ENCODE results near the gene CADM3.

The CADM3 gene

DNA sequence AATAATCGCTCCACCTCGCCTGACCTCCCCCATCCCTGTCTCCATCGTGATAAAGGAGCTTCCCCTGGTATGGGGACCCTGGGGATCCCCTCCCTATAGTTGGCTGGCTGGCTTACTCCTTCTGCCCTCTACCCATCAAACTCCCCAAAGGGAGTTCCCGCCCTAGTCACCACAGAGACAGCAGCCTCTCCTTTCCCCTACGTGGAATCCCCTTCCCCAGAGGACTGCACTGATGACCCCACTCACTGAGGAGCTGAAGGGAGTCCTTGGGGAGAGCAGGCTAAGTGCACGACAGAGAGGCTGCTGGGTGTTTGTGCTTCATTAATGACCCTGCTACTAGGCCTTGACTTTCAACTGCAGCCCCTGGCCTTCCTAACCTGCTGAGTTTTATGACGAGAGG is 1.9 kb downstream of the CADM3 start:
- DNase-seq: no peak

DNA sequence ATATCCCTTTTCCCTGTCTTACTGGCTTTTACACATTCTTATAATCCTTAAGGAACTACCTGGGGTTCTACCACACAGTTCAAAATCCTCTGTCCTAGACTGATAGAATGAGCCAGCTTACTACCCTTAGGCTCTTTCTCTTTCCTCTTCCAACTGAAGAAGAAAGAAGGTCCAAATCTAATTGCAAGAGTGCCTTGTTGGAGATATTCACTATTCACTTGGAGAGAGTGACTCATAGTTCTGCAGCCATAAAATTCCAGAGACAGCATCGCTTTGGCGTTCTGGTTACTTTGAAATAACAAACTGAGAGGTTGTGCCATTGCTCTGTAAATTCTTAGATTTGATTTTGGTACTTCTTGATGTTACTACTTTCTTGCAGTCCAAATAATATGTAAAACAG is 4.2 kb downstream of the CADM3 start:
- no peak for DNase-seq

DNA sequence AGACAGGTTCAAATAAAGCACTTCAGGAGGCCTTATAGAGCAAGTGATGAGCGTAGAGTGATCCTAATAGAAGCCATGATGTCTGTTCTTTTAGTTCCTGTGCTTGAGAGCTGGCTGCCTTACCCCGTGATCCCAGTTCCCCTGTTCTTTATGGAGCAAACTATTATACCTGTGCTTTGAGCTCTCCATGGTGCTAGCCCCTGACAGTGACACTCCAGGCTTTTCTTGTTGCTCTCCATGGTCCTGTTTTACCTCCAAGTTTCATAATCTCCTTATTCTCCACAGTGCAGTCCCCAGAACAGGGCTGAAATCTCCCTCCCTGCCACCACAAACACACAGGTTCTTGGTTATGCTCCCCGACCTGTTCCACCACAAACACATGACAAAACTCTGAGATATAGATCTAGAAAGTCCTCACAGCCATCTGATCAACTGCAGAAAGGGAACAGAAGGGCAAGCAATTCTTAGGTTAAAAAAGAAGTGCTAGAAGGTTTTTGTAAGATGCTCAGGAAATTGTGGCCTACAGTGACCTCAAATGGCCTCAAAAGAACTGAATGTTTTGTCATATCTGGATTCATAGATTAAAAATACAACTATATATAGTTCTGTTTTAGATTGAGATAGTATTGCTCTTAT is 6.0 kb downstream of the CADM3 start:
- no peak for DNase-seq

DNA sequence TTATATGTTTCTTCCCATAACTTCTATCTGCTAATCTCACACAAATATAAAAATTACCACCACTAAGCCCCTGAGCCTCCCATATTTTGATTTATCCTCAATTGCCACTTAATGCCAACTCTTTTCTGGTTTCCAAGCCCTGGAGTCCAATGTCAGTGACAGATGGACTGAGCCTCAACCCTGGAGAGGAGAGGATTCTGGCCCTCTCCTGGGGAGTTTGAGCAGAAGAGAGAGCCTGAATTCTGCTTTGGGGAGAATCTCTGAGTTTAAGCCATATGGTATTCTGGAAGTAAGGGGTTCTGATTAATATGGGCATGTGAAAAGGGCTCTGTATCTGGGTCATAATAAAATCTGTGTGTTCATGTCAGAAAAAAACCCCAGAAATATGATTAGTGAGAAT is 8.5 kb downstream of the CADM3 start:
- no peak for DNase-seq

DNA sequence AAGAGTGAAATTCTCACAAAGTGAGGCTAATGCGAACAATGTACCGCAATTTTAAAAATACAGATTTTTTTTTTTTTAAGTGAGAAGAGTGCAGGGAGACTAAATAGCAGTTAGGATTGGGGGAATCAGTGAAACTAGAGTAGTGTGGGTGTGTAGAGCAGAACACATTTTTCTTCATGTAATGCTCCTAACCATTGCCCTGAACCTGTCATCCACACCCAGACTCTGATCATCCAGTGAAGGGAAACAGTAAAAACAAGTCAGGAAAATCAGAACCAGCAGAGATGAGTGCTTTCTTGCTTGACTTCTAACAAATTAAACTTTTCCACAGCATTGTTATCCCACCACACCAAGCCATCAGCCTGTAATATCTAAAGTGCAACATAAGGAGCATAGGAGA is 9.1 kb downstream of the CADM3 start:
- DNase-seq: no peak

DNA sequence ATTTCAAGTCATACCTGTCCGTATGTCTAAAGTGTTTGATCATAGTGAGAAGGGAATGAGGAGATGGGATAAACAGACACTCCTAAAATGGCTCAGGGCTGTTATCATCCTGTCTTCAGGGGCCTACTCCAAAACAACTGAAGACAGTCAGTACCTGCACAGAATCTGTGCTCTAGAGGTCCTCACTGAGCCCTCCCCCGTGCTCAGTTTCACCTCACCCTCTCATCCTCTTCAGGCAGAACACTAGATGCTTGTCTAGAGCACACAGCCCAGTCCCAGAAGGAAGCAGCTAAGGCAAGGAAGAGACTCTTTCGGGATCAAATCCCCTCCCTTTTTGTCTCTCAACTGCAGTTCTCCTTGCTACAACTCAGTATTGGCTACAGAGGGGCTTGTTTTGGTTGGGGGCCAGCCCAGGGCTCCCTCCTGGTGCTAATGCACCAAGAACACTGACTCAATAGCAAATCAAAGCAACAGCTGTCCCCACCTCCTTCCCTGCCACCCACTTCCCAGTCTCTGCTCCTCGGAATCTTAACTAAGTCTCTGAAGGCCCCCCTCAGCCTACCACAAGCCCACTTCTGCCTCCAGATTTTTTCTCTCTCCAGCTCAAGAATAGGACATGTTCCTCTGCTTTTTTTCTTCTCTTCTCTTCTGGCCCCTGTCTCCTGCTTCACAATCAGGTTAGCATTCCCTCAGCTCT is 10.1 kb downstream of the CADM3 start:
- DNase-seq: no peak

DNA sequence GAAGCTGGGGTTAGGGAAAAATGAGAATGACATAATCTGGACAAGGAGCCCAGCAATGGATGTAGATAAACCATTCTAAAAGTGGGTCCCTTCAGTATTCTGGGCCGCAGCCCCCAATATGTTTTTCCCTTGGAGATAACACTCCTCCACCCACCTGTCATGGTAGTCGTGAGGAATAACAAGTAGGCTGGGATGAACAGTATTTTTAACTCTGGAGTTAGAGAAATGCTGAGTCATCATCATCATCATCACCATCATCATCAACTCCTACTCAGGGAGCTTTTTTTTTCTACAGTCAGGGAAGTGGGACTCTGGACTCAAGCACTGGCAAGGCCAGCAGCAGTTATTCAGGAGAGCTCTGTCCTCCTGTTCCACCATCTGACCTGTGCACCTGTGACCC is 12.8 kb downstream of the CADM3 start:
- no peak for DNase-seq

DNA sequence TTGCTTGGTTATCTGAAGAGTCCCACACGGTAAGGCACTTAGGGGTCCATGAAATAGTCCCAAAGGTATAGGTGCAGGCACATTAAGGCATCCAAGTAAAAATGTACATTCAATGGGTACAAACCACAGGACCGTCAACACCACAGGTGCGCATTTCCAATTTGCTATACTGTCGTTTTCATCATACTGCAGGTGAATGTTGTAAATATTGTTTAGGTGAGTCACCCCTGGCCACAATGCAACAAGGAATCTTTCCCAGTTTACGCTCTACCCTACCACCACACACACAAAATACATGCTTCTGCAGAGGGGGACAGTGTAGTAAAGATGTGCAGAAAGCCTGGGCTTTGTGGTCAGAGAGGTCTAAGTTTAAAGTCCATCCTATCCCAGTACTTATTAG is 13.7 kb downstream of the CADM3 start:
- DNase-seq: no peak

DNA sequence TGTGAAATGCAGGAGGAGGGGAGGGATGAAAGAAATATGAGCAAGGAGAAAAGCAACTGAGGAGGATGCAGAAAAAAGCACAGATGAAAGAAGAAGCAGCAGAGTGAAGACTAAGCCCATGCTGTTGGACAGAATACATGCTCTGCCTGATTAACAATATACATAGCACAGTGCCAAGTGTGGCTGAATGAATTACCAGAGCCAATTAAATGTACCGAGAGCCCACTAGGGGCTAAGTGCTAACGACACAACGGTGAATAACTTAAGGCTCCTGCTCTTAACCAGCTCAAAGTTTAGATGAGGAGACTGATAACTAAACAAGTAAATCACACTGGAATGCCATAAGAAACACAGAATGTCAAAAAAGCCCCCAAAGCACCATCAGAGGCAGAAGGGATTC is 15.6 kb downstream of the CADM3 start:
- DNase-seq: no peak

DNA sequence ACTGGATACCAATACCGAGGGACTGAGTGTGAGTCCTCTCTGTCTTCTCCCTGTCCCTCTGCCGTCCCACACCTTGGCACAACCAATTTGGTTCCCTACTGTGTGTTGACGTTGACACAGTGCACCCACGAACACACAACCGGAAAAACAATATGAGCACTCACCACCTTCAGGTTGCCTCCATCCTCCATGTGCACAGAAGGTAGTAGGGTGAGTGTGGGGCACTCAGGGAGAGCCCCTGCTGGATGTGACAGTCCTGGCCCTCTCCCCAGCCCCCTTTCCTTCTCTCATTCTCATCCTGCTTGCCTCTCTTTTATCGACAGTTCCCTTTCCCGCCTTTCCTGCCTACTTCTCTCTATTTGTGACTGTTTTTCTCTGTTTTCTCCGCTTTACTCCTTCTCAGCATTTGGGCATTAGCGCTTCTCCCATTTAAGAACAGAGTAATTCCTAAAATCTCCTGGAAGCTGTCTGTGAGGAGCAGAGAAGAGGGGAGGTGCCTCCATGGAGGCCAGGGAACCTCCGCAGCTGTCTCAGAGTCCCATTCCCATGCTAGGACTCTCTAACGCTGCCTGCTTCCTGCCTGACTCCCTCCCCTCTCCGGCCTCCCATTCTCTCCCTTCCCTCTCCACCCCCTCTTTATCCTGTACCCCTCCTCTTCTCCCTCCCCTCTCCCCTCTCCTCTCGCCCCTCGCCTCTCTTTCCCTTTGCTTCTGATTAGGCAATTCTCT is 16.4 kb downstream of the CADM3 start:
- DNase-seq: no peak

DNA sequence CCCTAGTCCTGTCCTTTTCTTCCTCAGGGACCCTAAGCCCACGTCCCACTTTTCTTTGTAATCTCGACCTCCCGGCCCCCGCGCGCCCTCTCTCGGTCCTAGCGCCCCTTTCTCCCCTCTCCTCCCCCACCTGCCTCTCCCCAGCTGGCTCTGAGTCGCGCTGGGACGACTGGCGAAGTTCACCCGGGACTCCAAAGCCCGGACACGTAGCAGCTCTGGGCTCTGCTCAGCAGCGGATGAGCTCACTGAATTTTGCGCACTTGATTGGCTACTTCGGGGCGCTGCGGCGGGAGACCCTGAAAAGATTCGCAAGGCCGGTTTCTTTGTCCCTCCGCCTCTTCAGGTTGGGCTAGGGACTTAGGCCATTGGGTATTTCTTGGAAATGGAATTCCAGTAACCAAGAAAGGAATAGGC is 17.0 kb downstream of the CADM3 start:
- no peak for DNase-seq

DNA sequence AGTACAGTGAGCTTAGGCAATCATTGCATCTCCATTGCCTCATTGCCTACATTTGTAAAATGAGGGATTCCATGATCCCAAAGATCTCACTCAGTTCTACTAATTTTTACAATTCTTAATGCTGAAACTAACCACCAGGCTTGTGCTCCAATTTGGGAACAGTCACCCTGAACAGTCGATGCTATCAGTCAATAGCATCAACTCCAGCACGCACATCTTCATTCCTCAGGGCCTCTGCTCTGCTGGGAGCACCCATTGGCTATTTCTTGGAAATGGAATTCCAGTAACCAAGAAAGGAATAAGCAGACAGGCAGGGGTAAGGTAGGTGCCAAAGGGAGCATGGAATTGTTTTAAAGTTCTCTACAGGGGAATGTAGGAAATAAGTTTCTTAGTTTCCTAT is 19.0 kb downstream of the CADM3 start:
- no peak for DNase-seq

DNA sequence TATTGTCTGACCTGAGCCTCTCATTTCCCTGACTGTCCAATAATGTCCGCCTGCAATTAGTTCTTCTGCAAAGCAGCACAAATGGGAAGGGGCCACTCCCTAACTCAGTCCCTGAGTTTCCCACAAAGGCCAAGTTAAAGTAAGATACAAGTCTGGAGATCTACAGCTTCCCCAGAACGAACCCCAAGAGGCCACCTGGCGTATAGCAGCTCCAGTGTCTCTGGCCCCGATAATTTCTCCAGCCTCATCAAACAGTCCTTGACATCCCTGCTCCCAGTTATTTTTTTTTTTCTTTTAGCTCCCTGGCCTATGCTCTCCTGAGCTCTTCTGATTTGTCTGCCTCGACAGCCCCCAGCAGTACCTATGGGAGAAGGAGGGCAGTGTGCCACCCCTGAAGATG is 25.1 kb downstream of the CADM3 start:
- no peak for DNase-seq

DNA sequence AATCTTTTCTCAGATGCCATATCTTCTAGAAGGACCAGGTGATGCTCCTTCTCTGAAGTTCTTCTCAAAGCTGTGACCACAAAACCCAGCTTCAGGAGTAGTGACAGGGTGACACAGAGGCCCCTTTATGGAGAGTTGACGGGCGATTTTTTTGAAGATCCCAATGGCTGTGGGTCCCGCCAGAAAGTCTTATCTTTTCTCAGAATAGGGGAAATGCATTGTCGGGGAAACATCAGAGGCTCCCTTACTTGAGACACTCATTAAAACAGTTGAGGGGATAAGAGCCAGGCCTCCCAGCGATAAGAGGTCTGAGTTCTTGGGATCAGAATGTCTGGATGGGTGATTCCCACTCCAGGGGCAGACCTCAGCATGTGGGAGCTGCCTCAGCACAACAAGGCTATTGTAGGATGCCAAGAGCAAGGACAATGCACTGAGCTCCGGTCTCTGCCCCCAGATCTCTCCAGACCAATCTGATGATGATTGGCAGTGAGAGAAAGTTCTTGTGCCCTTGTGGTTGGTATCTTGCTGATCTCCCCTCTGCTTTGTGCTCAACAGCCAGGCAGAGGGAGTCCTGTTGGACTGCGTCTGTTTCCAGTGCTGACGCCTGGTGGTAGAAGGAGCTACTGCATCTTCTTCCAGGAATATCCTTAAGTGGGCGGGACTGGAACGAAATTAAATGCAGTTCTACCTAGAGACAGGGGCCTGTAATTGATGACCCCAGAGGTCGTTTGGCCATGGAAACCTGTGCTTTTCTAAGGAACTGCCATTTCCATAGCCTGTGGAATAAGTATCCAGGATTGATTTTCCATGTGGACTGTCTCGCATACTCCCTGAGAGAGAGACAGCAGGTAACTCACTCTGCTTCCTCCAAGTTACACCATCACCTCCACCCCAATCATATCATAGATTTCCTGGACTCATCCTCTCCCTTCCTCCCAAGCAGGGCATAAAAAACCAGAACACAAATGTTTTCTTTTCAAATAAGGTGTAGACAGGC is 26.4 kb downstream of the CADM3 start:
- peak; percentile 26 for DNase-seq

DNA sequence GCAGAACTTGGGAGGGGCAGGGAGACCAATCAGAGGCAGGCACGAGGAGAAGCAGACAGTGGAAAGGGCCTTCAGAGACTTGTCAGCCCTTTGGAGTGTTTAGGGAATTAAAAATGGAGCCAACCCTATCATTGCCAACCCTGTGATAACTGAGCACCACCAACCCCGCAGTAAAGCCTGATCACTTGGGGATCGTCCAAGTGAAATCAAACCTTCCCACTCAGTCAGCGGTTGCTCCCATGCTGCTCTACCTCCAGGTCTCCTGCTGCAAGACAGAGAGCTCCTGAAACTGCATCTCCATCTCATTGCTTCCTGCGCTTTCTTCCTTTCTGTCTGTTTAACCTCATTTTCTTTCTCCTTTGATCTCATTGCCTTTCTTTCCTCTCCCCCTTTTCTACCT is 28.5 kb downstream of the CADM3 start:
- no peak for DNase-seq

DNA sequence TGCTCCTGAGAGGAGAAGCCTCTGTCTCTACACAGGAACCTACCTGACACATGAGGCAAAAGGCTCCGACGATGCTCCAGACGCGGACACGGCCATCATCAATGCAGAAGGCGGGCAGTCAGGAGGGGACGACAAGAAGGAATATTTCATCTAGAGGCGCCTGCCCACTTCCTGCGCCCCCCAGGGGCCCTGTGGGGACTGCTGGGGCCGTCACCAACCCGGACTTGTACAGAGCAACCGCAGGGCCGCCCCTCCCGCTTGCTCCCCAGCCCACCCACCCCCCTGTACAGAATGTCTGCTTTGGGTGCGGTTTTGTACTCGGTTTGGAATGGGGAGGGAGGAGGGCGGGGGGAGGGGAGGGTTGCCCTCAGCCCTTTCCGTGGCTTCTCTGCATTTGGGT is 29.4 kb downstream of the CADM3 start:
- no peak for DNase-seq

DNA sequence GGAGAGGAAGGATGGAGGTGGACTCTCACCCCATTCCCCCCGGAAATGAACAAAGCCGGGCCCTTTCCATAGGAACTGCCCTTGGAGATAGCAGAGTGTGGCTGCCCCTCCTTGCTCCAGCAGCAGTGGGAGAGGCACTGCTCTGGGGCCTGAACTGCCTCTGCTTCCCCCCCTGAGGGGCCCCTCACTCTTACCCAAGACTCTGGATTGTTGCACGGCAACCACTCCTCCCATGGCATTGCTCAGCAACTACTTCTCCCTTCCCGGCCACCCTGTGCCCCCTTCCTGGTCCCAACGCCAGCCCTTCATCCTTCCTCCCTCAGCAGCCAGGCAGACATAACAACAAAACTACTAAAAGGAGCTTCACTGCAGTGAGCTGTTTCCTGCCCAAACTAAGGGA is 30.2 kb downstream of the CADM3 start:
- DNase-seq: no peak

DNA sequence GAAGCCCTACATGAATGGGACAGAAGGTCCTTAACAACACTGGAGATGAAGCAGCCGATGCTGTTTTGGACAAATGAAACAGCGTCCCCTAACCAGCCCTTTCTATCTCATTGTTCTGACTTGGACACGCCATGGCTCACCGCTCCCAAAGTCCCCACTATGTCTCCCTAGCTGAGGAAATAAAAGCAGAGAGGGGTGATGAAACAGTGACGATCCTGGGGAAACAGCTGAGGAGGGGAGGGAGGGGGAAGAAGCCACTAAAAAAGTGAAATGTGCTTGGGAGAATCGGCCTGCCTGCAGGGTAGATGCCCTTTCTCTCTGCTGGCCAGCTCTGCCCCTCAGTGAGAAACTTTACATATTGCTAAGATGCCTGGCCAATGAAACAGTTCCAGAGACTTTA is 32.2 kb downstream of the CADM3 start:
- no peak for DNase-seq

DNA sequence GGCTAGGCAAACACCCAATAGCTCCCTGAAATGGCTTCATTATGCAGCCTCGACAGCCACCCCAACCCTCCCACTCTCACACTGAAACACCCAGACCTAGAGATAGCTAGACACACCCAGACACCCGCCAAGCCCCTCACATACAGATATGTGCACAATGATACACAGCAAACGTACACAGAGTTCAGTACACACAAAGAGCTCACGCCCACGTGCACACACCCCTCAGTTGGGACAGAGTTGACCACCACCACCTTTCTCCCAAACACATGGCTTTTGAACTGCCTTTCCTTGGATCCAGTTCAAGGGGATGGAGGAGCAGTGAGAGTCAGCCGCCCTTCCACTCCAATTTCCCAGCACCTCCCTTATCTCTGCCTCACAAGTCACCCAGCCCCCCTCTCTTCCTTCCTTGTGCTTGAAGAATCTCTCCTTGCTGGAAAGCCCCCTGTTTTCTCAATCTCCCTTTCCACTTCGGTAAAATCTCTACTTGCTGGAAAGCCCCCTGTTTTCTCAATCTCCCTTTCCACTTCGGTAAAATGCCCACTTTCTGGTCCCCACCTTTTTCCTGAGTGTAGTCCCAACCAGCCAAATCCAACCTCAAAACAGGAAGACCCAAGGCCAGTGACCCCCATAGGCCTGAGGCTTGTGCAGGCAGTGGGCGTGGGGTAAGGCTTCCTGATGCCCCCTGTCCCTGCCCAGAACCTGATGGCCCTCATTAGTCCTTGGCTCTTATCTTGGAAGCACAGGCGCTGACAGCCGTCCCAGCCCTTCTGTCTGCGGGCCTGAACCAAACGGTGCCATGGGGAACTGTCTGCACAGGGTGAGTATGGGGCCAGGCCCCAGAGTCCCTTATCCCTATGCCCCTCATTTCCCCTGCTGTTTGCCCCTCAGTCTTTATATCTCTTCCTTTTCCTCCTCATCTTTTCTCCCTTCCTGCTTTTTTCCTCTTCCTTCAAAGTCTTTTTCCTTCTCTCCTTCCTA is 33.0 kb downstream of the CADM3 start, which contains the start of gene ACKR1:
Gene ACKR1, plus strand, starts transcription at position 715 of the 981 bp plus-strand sequence. Its CDS starts 85 bp downstream, at position 800.
- DNase-seq: no peak

DNA sequence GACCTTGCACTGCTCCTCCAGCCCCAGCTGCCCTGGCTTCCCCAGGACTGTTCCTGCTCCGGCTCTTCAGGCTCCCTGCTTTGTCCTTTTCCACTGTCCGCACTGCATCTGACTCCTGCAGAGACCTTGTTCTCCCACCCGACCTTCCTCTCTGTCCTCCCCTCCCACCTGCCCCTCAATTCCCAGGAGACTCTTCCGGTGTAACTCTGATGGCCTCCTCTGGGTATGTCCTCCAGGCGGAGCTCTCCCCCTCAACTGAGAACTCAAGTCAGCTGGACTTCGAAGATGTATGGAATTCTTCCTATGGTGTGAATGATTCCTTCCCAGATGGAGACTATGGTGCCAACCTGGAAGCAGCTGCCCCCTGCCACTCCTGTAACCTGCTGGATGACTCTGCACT is 33.8 kb downstream of the CADM3 start:
- no peak for DNase-seq

DNA sequence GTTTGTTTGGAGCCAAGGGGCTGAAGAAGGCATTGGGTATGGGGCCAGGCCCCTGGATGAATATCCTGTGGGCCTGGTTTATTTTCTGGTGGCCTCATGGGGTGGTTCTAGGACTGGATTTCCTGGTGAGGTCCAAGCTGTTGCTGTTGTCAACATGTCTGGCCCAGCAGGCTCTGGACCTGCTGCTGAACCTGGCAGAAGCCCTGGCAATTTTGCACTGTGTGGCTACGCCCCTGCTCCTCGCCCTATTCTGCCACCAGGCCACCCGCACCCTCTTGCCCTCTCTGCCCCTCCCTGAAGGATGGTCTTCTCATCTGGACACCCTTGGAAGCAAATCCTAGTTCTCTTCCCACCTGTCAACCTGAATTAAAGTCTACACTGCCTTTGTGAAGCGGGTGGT is 34.7 kb downstream of the CADM3 start:
- no peak for DNase-seq

DNA sequence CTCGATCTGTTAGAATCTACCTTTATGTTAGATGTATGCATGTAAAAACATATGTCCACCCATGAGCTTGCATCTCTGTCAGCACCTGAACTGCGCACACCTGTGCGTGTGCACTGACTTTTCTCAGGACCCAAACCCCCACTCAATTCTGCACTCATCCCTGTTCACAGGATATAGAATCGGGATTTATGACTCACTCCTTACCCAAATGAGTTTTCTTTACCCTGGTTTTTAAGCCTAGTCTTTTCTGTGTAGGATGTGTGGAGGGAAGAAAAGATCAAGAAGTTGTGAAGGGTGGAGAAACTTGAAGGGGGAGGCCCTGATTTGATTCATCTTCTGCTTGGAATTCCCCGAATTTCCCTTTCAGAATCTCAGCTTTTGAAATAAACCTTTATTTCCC is 35.7 kb downstream of the CADM3 start:
- DNase-seq: no peak

All from NCI-H2029 treated with DMSO at 0.1 percent for 48 hours (cell line).